ENCODE data around the gene GLRA1.
"Not testable (repeated sequence)": the region's sequence is repeated elsewhere in the genome, so short reads cannot be mapped to it uniquely, and the experiment has no call there.

Gene GLRA1

GRCh38 chr5:151886546-151887275, 37.9 kb downstream of the GLRA1 start:
- in situ Hi-C loops (cut with MboI; ENCODE audit: low sequenced_read_pairs) = no loop called here

DNA sequence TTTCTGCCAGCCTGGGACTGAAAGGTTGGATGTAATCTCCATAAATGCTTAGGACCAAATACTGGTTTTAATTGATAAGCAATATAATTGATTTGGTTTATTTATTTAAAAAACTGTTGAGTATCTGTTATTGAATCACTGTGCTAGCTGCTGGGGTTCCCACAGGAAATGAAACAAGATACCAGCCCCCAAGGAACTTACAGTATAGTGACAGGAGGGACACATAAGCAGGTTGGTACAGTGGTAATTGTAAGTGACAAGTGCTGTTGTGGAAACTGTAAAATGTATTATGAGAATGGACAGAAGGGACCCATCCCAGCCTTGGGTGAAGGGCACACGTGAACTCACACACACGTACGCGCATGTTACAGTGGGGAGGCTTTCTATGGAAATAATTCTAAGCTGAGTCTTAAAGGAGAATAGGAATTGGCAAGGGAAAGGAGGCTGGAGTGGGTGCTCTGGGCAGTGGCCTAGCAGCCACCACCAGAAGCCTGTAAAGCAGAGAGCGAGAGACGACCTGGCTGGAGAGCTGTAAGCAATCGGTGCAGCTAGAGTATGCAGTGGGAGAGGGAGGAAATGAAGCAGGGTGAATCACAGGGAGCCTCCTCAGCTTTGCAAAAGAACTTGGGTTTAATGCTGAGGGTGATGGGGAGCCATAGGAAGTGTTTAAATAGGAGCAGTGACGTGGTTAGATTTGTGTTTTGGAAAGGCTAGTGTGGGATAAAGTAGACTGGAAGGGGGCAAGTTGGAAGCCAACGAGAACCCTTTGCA, 39.3 kb downstream of the GLRA1 start:
- in situ Hi-C loops (cut with MboI; ENCODE audit: low sequenced_read_pairs) = no loop called here

DNA sequence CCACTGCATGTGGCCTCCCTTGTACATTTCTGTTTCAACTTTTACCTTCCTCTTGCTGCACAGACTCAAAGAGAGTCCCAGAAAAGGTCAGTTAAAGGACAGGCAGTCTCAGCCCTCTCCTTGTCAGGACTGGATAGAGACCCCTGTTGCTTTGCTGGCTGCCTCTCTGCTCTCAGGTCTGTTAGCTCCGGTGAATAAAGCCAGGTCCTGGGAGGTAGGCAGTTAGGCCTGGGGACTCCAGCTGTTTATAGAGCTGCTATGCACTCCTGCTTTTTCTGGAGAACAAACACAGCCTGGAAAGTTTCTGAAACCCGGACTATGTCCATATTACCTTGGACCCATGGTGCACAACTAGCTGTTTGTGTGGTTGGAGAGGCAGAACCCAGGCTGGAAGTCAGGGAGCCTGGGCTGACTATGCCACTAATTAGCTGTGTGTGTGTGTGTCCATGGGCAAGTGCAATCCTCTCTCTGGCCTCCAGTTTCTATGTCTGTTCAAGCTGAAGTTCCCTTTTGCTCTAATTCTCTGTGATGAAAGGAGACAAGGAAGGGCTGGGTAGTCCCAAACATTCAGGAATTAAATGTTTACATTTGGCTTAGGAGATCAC, 42.9 kb downstream of the GLRA1 start:
- in situ Hi-C loops (cut with MboI; ENCODE audit: low sequenced_read_pairs) = no loop called here

DNA sequence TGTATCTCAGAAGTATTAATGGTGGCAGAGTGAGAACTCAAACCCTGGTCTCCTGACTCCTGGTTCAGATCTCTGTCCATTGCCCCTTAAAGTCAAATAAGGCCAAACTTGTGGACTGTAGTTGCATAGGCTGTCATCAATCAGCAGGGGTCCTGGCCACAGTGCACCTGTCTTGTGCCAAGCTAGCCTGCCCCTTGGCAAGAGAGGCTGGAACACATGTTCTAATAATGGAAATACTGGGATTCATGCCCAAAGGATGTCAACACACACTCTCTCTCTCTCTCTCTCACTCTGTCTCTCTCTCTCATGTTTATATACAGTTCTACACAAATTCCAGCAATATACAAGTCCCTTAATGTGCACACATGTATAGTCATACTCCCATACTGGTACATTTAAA, 44.3 kb downstream of the GLRA1 start:
- in situ Hi-C loops (cut with MboI; ENCODE audit: low sequenced_read_pairs) = no loop called here

- in situ Hi-C loops (cut with MboI; ENCODE audit: low sequenced_read_pairs) = no loop called here
Observed at GRCh38 chr5:151873701-151874100, 51.0 kb downstream of the GLRA1 start.

DNA sequence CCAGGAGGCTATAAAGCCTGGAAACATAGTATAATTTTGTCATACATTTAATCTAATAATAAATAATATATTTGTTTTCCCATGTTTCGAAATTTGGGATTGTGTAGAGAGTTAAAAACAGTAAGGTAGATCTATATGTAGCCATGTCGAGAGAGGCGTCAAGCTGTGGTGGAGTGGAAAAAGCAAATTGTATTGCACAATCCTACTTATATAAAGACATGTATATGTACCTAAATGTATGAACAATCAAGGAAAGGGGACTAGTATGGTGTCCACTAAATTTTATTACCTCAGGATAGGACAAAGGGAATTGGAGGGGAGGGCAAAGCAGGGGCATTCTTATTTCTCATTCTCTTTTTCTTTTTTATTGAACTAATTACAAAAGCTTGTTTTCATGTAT, 52.0 kb downstream of the GLRA1 start:
- in situ Hi-C loops (cut with MboI; ENCODE audit: low sequenced_read_pairs) = no loop called here

DNA sequence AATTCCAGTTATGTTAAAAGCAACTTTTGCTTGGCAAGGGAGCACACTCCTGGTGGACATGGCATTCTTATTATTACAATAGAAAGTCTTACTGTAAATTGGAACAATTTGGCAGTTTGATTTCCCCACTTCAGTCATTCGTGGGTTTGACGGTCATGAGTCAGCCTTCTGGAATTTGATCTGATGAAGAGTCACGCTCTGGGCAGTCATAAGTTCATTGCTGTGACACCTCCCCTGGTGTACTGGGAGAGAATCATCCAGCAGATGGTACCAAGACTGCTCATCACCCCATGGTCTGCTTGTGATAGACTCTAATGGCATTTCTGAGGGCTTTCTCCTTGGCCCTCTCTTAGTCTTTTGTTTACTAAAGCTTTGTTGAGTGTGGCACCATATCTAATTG, 53.8 kb downstream of the GLRA1 start:
- in situ Hi-C loops (cut with MboI; ENCODE audit: low sequenced_read_pairs) = no loop called here

- in situ Hi-C loops (cut with MboI; ENCODE audit: low sequenced_read_pairs) = no loop called here
Observed at GRCh38 chr5:151870271-151870670, 54.4 kb downstream of the GLRA1 start.

DNA sequence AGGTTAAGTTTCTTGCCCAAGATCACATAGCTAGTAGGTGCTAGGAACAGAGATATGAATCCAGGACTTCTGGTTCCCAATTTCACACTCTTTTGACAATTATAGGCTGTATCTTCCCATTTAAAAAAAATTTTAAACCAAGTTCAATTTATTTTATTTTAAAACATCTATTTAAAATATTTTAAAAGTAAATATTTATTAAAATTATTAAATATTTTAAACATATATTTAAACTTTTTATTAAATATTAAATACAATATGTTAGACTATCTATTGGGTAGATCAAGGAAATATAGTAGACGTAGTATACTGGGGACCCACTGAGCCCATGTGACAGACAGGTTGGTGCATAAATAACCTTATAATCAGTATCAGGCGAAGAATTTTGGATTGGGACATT, 54.8 kb downstream of the GLRA1 start:
- in situ Hi-C loops (cut with MboI; ENCODE audit: low sequenced_read_pairs) = no loop called here

DNA sequence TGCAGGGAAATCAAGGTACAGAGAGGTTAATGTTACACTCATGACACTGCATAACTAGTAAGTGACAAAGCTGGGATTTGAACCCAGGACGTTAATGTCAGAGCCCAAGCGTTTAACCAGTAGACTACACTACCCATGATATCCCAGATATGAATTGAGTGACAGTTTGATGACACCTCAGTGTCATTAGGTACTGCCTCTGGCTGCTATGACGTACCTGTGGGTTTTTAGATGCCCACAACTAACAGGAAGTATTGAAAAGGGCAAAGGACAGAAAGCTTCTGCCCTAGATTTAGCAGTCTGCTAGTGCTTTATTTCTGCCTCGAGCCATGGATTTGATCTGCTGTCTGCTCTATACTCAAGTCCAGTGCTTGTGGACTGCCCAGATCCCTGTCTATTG, 56.2 kb downstream of the GLRA1 start:
- in situ Hi-C loops (cut with MboI; ENCODE audit: low sequenced_read_pairs) = no loop called here

DNA sequence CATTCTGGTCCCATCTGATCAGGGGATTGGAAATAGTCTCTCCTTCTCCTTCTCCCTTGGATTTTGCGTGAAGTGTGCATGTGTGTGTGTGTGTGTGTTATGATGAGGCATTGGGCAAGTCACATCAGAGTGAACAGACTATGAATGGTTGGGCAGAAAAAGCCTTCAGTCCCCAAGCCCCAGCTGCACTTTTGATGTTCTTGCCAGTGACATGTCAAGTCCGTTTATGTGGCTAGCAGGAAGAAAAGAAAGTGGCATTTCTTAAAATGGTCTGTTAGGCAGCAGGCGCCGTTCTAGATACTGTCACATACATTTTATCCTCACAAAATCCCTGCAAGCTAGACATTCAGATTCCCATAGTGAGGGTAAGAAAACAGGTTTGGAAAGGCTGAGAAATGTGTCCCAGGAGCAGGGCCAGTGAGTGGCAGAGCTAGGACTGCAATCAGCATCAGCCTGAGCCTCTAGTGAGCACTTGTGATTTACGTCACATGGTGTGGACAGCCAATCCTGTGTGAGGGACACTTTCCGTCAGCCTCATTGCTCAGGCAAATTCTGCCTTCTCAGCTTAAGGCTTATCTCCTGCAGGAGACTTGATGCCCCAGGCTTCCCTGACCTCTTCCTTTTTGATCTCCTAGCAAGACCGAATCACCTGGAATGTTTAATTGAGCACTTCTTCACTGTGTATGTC, 60.4 kb downstream of the GLRA1 start:
- in situ Hi-C loops (cut with MboI; ENCODE audit: low sequenced_read_pairs) = no loop called here

GRCh38 chr5:151863566-151863965, 61.1 kb downstream of the GLRA1 start:
- in situ Hi-C loops (cut with MboI; ENCODE audit: low sequenced_read_pairs) = no loop called here

- in situ Hi-C loops (cut with MboI; ENCODE audit: low sequenced_read_pairs) = no loop called here
Observed at GRCh38 chr5:151862811-151863472, 61.7 kb downstream of the GLRA1 start.

DNA sequence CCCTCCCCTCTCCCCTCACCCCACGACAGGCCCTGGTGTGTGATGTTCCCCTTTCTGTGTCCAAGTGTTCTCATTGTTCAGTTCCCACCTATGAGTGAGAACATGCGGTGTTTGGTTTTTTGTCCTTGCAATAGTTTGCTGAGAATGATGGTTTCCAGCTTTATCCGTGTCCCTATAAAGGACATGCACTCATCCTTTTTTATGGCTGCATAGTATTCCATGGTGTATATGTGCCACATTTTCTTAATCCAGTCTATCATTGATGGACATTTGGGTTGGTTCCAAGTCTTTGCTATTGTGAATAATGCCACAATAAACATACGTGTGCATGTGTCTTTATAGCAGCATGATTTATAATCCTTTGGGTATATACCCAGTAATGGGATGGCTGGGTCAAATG, 63.8 kb downstream of the GLRA1 start:
- in situ Hi-C loops (cut with MboI; ENCODE audit: low sequenced_read_pairs) = not testable (repeated sequence)

GRCh38 chr5:151856861-151857260, 67.8 kb downstream of the GLRA1 start:
- in situ Hi-C loops (cut with MboI; ENCODE audit: low sequenced_read_pairs) = no loop called here

- in situ Hi-C loops (cut with MboI; ENCODE audit: low sequenced_read_pairs) = no loop called here
Observed at GRCh38 chr5:151855701-151856100, 69.0 kb downstream of the GLRA1 start.

DNA sequence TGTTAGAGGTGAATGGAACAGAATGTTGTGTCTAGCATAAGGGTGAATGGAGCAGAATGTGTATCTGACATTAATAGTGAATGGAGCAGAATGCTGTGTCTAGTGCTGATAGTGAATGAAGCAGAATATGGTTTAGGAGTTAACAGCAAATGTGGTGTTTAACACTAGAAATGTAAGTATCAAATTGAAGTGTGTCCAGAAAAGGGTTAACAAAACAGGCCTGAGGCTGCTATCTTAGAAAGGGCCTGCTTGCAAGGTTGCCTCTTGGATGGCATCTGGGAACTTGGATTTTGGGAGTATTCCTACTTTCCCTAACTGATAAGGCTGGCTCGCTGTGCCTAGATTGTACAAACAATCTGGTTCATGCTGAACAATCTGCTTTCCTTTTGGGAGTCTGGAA, 76.8 kb downstream of the GLRA1 start:
- in situ Hi-C loops (cut with MboI; ENCODE audit: low sequenced_read_pairs) = loop anchor here (25.0 kb wide), 1 partner anchor 289 kb away; no protein-coding TSS in a partner anchor

- in situ Hi-C loops (cut with MboI; ENCODE audit: low sequenced_read_pairs) = loop anchor here (25.0 kb wide), 1 partner anchor 291 kb away; no protein-coding TSS in a partner anchor
Observed at GRCh38 chr5:151846765-151847164, 77.9 kb downstream of the GLRA1 start.

- in situ Hi-C loops (cut with MboI; ENCODE audit: low sequenced_read_pairs) = loop anchor here (25.0 kb wide), 1 partner anchor 304 kb away; no protein-coding TSS in a partner anchor
Observed at GRCh38 chr5:151832843-151833242, 91.8 kb downstream of the GLRA1 start.

DNA sequence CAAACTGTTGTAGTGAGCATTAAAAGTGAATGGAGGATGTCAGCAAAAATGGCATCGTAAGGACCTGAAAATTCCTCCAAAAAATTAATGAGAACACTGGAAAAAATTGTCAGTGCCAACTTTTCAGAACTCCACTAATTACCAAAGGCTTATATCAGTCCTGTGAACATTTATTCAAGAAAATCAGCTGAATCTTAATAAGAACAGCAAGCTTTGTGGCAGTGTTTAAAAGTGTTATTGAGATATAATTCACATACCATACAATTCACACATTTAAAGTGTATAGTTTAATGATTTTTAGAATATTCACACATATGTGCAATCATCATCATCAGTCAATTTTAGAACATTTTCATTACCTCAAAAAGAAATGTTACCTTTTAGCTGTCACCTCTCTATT, 95.3 kb downstream of the GLRA1 start:
- in situ Hi-C loops (cut with MboI; ENCODE audit: low sequenced_read_pairs) = loop anchor here (25.0 kb wide), 1 partner anchor 308 kb away; no protein-coding TSS in a partner anchor

GRCh38 chr5:151825445-151825844, 99.2 kb downstream of the GLRA1 start:
- in situ Hi-C loops (cut with MboI; ENCODE audit: low sequenced_read_pairs) = loop anchor here (25.0 kb wide), 1 partner anchor 312 kb away; no protein-coding TSS in a partner anchor
